ENCODE results near the gene SNED1. TPM values are rescaled to one million over a fixed set of nuclear protein-coding genes. Genes with fewer than 3 reads are reported as not detected.
A peak's percentile ranks its signal among the peaks of the same experiment; 100 is the strongest.

Gene SNED1
- polyA plus RNA-seq, 3 donors: 0.02 to 3.4 (median 0.12) TPM

DNA sequence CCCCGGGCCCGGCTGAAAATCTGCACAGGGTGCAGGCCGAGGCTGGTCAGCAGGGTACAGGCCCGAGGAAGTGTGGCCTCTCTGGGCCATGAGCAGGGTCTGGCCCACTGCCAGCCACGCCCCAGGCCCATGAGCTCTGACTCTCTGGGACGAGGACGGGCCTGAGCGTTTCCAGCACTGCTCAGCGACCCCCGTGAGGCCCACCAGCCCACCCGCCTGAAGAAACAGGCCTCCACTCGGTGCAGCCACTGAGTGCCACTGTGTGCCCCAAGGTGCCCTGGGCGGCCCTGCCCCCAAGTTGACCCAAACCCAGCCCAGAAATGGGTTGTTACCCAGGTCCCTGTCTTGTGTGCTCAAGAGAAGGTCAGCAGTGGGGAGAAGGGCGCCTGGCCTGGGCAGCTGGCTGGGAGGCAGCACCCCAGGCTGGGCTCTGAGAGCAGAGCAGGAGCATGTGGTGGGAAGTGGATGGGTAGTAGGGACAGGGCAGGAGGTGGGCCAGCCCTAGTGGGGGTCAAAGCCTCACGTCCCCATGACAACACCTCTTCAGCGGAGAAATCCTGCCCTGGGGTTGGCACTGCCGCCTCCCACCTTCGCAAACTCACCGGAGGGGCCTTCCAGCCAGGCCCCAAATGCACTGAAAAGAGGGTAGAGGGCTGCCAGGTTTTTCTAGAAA, 2.1 kb upstream of the SNED1 start:
- Mint-ChIP-seq H3K27me3 (ENCODE audit: low read depth in 3 of 3) (peaks cover 44 to 75% (median 52%) of the 10 kb centered on the region in 3 donors), H3K4me3 (peak overlapping the region in 1 of 2 donors; percentile 21), H3K27ac (no peak overlapping the region), H3K36me3 (peaks cover 6 to 9% of the 10 kb centered on the region in 2 donors), H3K4me1 (peaks cover 20% of the 10 kb centered on the region), H3K9me3 (peaks cover 0 to 6% (median 0%) of the 10 kb centered on the region in 7 donors)
- Histone ChIP-seq H3K79me2 (ENCODE audit: insufficient read depth, low read length) (no peaks in the 10 kb centered on the region), H3K9me3 (replicated peaks in 1 of 2; ENCODE audit: control insufficient read depth in 1 of 2, insufficient read depth in 1 of 2, low read length in 2 of 2) (no peaks in the 10 kb centered on the region), H3K27me3 (ENCODE audit: control insufficient read depth in 2 of 2, insufficient read depth in 2 of 2, low read length in 2 of 2) (peaks cover 4 to 44% of the 10 kb centered on the region in 2 donors), H2AFZ (ENCODE audit: insufficient read depth, low read depth, low read length, poor library complexity, severe bottlenecking) (no peak overlapping the region), H3K4me1 (ENCODE audit: control insufficient read depth in 1 of 2, insufficient read depth in 2 of 2, low read length in 2 of 2) (peaks cover 10 to 20% of the 10 kb centered on the region in 2 donors), H3K36me3 (replicated peaks in 1 of 2; ENCODE audit: control insufficient read depth in 1 of 2, insufficient read depth in 2 of 2, low read length in 2 of 2) (no peaks in the 10 kb centered on the region), H3K4me2 (replicated peaks; ENCODE audit: extremely low read depth, low read length, poor library complexity, severe bottlenecking) (no peak overlapping the region), H4K20me1 (ENCODE audit: insufficient read depth, low read length) (peaks cover 10% of the 10 kb centered on the region), H3K4me3 (replicated peaks in 1 of 3; ENCODE audit: low read depth in 2 of 3, low read length in 3 of 3) (no peak overlapping the region), H3K27ac (ENCODE audit: low read depth in 1 of 2, low read length in 2 of 2) (no peak overlapping the region), H3K9ac (ENCODE audit: insufficient read depth, low read length, poor library complexity, severe bottlenecking) (no peak overlapping the region)
- no peak for TF ChIP-seq CTCF (IDR thresholded peaks at IDR 0.05)
- no peak for DNase-seq
- WGBS (ENCODE audit: insufficient coverage): 61% methylated on average over 15 of the region's 19 CpGs
- intact Hi-C loops (cut with micrococcal nuclease): loop anchor here in 1 of 2 donors (10.0 kb wide), 2 partner anchors 159 to 739 kb away; partner anchors contain the start of genes D2HGDH and PPP1R7

- DNase-seq: no peak
- no peaks in the 10 kb centered on the region for H3K9me3 ChIP-seq (replicated peaks in 1 of 2; ENCODE audit: control insufficient read depth in 1 of 2, insufficient read depth in 1 of 2, low read length in 2 of 2)
- no peak overlapping the region for H3K27ac ChIP-seq (ENCODE audit: low read depth in 1 of 2, low read length in 2 of 2)
- TF ChIP-seq CTCF (IDR thresholded peaks at IDR 0.05): no peak
- peaks cover 18% of the 10 kb centered on the region for H3K4me1 Mint-ChIP-seq
- H3K4me2 ChIP-seq (replicated peaks; ENCODE audit: extremely low read depth, low read length, poor library complexity, severe bottlenecking): no peak overlapping the region
- no peak overlapping the region for H3K9ac ChIP-seq (ENCODE audit: insufficient read depth, low read length, poor library complexity, severe bottlenecking)
- H3K27me3 Mint-ChIP-seq (ENCODE audit: low read depth in 3 of 3): peaks cover 46 to 77% (median 55%) of the 10 kb centered on the region in 3 donors
- H3K9me3 Mint-ChIP-seq: peaks cover 0 to 8% (median 0%) of the 10 kb centered on the region in 7 donors
- peak overlapping the region in 1 of 2 donors; percentile 7 for H3K4me3 Mint-ChIP-seq
- peaks cover 4 to 47% of the 10 kb centered on the region in 2 donors for H3K27me3 ChIP-seq (ENCODE audit: control insufficient read depth in 2 of 2, insufficient read depth in 2 of 2, low read length in 2 of 2)
- H3K36me3 Mint-ChIP-seq: peaks cover 6 to 9% of the 10 kb centered on the region in 2 donors
- peaks cover 10% of the 10 kb centered on the region for H4K20me1 ChIP-seq (ENCODE audit: insufficient read depth, low read length)
- 96% methylated on average over 13 of the region's 13 CpGs for WGBS (ENCODE audit: insufficient coverage)
- H3K27ac Mint-ChIP-seq: no peak overlapping the region
- H3K4me1 ChIP-seq (ENCODE audit: control insufficient read depth in 1 of 2, insufficient read depth in 2 of 2, low read length in 2 of 2): peaks cover 10 to 20% of the 10 kb centered on the region in 2 donors
- intact Hi-C loops (cut with micrococcal nuclease): loop anchor here in 1 of 2 donors (10.0 kb wide), 2 partner anchors 158 to 738 kb away; partner anchors contain the start of genes D2HGDH and PPP1R7
- H3K36me3 ChIP-seq (replicated peaks in 1 of 2; ENCODE audit: control insufficient read depth in 1 of 2, insufficient read depth in 2 of 2, low read length in 2 of 2): no peaks in the 10 kb centered on the region
- no peak overlapping the region for H2AFZ ChIP-seq (ENCODE audit: insufficient read depth, low read depth, low read length, poor library complexity, severe bottlenecking)
- no peaks in the 10 kb centered on the region for H3K79me2 ChIP-seq (ENCODE audit: insufficient read depth, low read length)
- no peak overlapping the region for H3K4me3 ChIP-seq (replicated peaks in 1 of 3; ENCODE audit: low read depth in 2 of 3, low read length in 3 of 3)
Observed at GRCh38 chr2:240996834-240997140, 1.6 kb upstream of the SNED1 start.

All from CD14-positive monocyte (primary cell).